ENCODE results near the gene NHLRC4. TPM values are rescaled to one million over a fixed set of nuclear protein-coding genes. Genes with fewer than 3 reads are reported as not detected.

The NHLRC4 gene
- total RNA-seq, 4 donors from 2014 or later: 0.49 to 1.0 (median 0.57) TPM

DNA sequence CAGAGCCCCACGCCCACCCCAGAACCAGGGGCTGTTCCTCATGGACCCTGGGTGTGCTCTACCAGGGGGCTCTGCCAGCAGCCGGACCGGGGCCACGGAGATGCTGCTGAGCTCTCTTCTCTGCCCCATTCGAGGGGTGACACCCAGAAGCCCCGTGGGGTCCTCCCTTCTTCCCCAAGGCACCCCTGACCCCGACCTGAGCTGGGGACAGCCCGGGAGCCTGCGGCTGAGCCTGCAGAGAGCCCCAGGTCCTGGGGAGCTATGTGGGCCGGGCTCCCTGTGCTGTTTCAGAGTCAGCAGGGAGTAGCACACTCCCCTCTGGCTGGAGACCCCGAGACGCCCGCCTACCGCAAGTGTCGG, 7.8 kb upstream of the NHLRC4 start:
- H3K4me3 ChIP-seq (ENCODE audit: low read depth, poor library complexity, severe bottlenecking): no peak overlapping the region
- DNase-seq (ENCODE audit: low spot score in 2 of 2): no peak
- intact Hi-C loops (cut with DNase I; ENCODE audit: low total_unique reads): no loop called here
- WGBS, 2 donors: 68 to 80% methylated on average over 1 to 8 of the region's 15 CpGs
- TF ChIP-seq, protein P1, sequence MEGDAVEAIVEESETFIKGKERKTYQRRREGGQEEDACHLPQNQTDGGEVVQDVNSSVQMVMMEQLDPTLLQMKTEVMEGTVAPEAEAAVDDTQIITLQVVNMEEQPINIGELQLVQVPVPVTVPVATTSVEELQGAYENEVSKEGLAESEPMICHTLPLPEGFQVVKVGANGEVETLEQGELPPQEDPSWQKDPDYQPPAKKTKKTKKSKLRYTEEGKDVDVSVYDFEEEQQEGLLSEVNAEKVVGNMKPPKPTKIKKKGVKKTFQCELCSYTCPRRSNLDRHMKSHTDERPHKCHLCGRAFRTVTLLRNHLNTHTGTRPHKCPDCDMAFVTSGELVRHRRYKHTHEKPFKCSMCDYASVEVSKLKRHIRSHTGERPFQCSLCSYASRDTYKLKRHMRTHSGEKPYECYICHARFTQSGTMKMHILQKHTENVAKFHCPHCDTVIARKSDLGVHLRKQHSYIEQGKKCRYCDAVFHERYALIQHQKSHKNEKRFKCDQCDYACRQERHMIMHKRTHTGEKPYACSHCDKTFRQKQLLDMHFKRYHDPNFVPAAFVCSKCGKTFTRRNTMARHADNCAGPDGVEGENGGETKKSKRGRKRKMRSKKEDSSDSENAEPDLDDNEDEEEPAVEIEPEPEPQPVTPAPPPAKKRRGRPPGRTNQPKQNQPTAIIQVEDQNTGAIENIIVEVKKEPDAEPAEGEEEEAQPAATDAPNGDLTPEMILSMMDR (IDR thresholded peaks at IDR 0.05): no peak
- no peak for TF ChIP-seq POLR2A (IDR thresholded peaks at IDR 0.05)

DNA sequence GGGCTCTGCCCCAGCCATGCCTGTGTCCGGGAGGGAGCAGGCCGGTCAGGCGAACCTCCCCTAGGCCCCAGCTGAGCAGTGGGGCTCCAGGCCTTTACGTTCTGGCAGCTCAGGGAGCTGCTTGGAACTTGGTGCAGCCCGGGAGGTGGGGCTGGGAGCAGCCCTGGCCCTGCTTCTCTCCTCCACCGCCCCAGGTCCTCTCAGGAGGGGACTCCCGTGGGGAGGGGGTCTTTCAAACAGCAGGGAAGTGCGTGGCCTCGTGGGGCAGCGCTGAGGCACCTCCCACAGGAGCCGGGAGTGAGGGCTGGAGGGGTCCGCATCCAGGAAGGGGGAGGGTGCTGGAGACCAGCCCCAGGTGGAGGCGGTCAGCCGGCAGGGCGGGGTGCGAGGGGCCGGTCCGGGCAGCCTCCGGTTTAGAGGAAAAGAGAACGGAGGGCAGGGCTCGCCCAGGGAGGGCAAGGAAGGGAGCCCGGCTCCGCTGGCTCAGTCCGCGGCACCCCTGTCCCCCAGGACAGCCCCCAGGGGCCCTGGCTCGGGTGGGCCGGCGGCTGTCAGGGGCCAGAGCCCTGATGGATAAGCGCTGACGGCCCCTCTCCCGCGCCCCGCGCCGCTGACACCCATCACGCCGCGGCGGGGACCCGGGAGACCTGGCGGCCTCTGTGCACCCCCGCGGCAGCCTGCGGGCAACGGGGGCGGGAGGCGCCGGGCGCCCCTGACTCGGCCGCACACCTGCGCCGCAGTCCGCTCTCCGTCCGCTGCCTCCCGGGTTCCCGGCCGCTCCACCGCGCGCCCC, 7.2 kb upstream of the NHLRC4 start:
- intact Hi-C loops (cut with DNase I; ENCODE audit: low total_unique reads): no loop called here
- DNase-seq (ENCODE audit: low spot score in 2 of 2): no peak
- no peak overlapping the region for H3K4me3 ChIP-seq (ENCODE audit: low read depth, poor library complexity, severe bottlenecking)
- 9 to 14% methylated on average over 34 to 46 of the region's 62 CpGs for WGBS, 2 donors
- TF ChIP-seq, protein P1 (IDR thresholded peaks at IDR 0.05): no peak
- TF ChIP-seq POLR2A (IDR thresholded peaks at IDR 0.05): no peak

DNA sequence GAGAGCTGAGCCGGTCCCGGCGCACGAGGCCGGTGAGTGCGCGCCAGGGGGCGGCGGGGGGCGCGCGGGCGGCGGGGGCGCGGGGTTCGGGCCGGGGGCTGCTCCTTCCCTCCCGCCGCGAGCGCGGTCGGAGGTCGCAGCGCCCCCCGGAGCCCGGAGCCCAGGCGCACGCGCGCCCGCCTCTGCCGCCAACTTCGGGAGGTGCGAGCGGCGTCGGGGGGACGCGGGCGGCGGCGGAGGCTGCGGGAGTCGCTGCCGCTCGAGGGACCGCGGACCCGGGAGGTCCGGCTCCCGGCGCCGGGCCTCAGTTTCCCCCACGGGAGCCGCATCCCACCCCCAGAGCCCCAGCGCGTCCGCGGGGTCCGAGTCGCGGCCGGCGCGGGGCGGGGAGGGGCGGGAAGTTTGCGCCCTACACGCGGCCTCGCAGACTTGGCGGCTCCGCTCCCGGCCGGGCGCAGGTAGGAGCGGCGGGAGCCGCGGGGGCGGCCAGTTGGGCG, 6.6 kb upstream of the NHLRC4 start, which contains the start of gene PRR35:
Gene PRR35, plus strand, starts transcription at position 191 of the 497 bp plus-strand sequence. CDS start 2,901 bp downstream, outside the sequence.
- no peak within 1 kb of the TSS for H3K4me3 ChIP-seq (ENCODE audit: low read depth, poor library complexity, severe bottlenecking)
- DNase-seq (ENCODE audit: low spot score in 2 of 2): no peak
- TF ChIP-seq, protein P1 (IDR thresholded peaks at IDR 0.05): no peak
- TF ChIP-seq POLR2A (IDR thresholded peaks at IDR 0.05): no peak
- WGBS, 2 donors: 0% methylated on average over 1 to 29 of the region's 84 CpGs
- intact Hi-C loops (cut with DNase I; ENCODE audit: low total_unique reads): no loop called here

DNA sequence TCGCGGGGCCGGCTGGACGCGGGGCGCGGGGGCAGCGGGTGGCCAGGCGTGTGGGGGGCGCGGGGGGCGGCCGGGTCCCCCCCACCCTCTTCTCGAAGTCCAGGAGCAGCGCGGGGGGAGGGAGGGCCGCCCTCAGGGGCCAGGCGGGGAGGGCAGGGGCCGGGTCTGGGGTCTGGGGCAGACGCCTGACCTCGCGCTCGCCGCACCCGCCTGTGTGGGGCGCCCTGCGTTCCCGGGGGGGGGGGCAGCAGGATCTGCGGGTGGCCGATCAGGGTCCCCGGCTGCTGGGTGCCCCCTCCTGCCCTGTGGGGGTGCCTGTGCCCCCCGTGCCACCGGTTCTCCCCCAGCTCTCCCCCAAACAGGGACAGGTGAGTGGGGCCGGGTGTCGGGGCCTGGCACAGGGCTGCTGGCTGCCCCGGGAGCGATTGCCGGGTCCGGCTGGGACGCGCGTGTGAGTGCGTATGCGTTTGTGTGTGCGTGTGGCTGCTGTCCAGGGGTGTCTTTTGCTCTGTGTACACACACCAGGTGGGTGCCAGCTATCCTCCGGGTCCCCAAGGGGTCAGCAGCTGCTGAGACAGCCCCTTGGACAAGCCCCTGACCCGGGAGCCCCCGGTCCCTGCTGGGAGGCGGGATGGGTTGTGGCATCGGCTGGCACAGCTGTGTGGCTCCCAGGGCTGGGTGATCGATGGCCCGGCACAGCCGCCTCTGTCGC, 5.9 kb upstream of the NHLRC4 start:
- no peak for TF ChIP-seq POLR2A (IDR thresholded peaks at IDR 0.05)
- TF ChIP-seq, protein P1 (IDR thresholded peaks at IDR 0.05): no peak
- no peak overlapping the region for H3K4me3 ChIP-seq (ENCODE audit: low read depth, poor library complexity, severe bottlenecking)
- intact Hi-C loops (cut with DNase I; ENCODE audit: low total_unique reads): no loop called here
- DNase-seq (ENCODE audit: low spot score in 2 of 2): no peak
- WGBS, 2 donors: 21 to 36% methylated on average over 16 to 28 of the region's 54 CpGs

DNA sequence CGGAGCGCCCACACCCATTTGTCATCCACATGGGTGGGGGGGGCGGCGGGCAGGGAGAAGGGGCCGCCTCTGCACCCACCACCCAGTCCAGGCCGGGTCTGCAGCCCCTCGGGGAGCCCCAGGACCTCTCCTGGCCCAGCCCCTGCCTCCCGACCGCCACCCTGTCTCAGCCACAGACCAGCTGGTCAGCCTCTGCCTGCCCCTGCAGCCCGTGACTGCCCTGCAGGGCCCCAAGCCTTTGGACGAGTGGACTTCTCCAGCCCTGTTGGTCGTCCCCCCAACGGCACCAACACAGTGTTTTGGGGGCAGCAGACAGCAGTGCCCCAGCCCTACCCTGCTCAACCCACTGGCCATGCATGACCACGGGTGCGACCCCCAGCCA, 5.4 kb upstream of the NHLRC4 start:
- TF ChIP-seq POLR2A (IDR thresholded peaks at IDR 0.05): no peak
- TF ChIP-seq, protein P1 (IDR thresholded peaks at IDR 0.05): no peak
- WGBS, 2 donors: 66 to 80% methylated on average over 7 to 12 of the region's 15 CpGs
- DNase-seq (ENCODE audit: low spot score in 2 of 2): no peak
- intact Hi-C loops (cut with DNase I; ENCODE audit: low total_unique reads): no loop called here
- H3K4me3 ChIP-seq (ENCODE audit: low read depth, poor library complexity, severe bottlenecking): no peak overlapping the region

Measured in lower leg skin (tissue), 4 donors.